GM13977 (cell line): ENCODE data around the gene SNAP91.
A peak's percentile ranks its signal among the peaks of the same experiment; 100 is the strongest.

Source experiments
- DNase-seq: peaks from one replicate; pipeline ENCODE4 v3.0.0; 2012; ENCODE audit warnings: low spot score
- CTCF ChIP-seq: IDR thresholded peaks from 2 replicates; pipeline ENCODE4 v1.5.1; 2012; ENCODE audit warnings: mild to moderate bottlenecking, control low read depth; ENCODE audit not compliant: insufficient read depth; ENCODE audit errors: extremely low read depth, missing control alignments
- in situ Hi-C: fragments of 300-500 bp; cut with MboI; formaldehyde crosslinking; loops from one replicate; pipeline ENCODE4 v1.12.0; 2022; ENCODE audit warnings: low sequenced_read_pairs, low pct_unique_long_range_greater_than_20kb, mixed read lengths, inconsistent platforms; ENCODE audit not compliant: unreplicated experiment

Gene SNAP91

GRCh38 chr6:83518816-83519480 lies 190.0 kb downstream of the SNAP91 start:
- in situ Hi-C loops = loop anchor here (10.0 to 25.0 kb wide), 4 partner anchors 107 to 1257 kb away; partner anchors contain the start of genes DOP1A and UBE3D
- DNase-seq = peak; percentile 23
- TF ChIP-seq CTCF = peak; percentile 26

DNA sequence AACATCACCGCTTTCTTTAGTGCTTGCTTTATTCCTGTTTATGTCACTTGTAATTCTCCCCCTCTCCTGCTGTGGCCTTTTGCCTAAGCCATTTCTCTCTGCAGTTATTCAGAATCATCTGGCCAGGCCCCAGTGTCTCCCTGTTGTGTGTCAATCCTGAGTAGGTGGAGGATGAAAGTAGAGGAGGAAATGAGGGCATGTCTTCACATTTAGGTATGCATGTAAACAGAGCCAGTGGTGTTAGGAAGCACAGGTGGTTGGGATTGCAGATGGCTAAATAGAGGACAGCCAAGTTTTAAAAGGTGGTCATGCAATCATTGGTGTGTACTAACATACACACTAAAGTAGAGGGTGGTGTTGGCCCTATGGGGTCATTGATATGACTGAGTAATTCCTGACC lies 191.4 kb downstream of the SNAP91 start:
- DNase-seq = no peak
- no peak for TF ChIP-seq CTCF
- in situ Hi-C loops = loop anchor here (10.0 to 25.0 kb wide), 4 partner anchors 105 to 1255 kb away; partner anchors contain the start of genes DOP1A and UBE3D

- DNase-seq = peak; percentile 38
- in situ Hi-C loops = loop anchor here (10.0 to 25.0 kb wide), 4 partner anchors 103 to 1253 kb away; partner anchors contain the start of genes DOP1A and UBE3D
- peak; percentile 82 for TF ChIP-seq CTCF
Measured at GRCh38 chr6:83514866-83515466, 193.9 kb downstream of the SNAP91 start.

- no peak for TF ChIP-seq CTCF
- DNase-seq = no peak
- in situ Hi-C loops = loop anchor here (10.0 to 25.0 kb wide), 4 partner anchors 102 to 1252 kb away; partner anchors contain the start of genes DOP1A and UBE3D
Measured at GRCh38 chr6:83514466-83514865, 194.4 kb downstream of the SNAP91 start.

- in situ Hi-C loops = loop anchor here (10.0 to 25.0 kb wide), 4 partner anchors 100 to 1250 kb away; partner anchors contain the start of genes DOP1A and UBE3D
- TF ChIP-seq CTCF = peak; percentile 74
- peak; percentile 28 for DNase-seq
Measured at GRCh38 chr6:83511901-83512681, 196.8 kb downstream of the SNAP91 start, which contains the start of gene PRSS35. PRSS35 (plus strand) TSS chr6:83512534; CDS start chr6:83523442, 10,908 bp downstream.

DNA sequence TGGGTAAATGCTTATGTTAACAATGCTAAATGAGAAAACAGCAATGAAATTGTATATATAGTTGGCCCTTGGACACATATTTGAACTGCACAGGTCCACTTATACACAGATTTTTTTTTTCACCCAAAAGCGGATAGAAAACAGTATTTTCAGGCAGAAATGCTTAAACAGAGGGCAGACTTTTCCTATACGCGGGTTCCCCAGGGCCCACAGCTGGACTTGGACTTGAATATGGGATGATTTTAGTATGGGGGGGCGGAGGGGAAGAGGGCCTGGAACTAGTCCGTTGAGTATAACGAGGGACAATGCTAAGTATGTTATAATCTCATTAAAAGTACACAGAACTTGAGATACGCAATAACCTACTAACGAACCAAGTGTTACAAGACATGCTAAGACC lies 197.6 kb downstream of the SNAP91 start:
- in situ Hi-C loops = loop anchor here (10.0 to 25.0 kb wide), 4 partner anchors 99 to 1249 kb away; partner anchors contain the start of genes DOP1A and UBE3D
- DNase-seq = no peak
- no peak for TF ChIP-seq CTCF
